ENCODE data around the gene HDAC9.

The HDAC9 gene

GRCh38 chr7:18494821-18495408, 634 bp upstream of the HDAC9 start:
- DNase-seq, result no peak

- no peak for DNase-seq
Measured at GRCh38 chr7:18496341-18496700, 772 bp downstream of the HDAC9 start.

GRCh38 chr7:18497082-18497481, 1.5 kb downstream of the HDAC9 start:
- DNase-seq, result no peak

- no peak for DNase-seq
Measured at GRCh38 chr7:18497800-18498199, 2.3 kb downstream of the HDAC9 start.

- DNase-seq, result no peak
Measured at GRCh38 chr7:18498341-18498740, 2.8 kb downstream of the HDAC9 start.

- DNase-seq, result no peak
Measured at GRCh38 chr7:18499407-18500177, 4.0 kb downstream of the HDAC9 start.

- no peak for DNase-seq
Measured at GRCh38 chr7:18503126-18503866, 7.7 kb downstream of the HDAC9 start.

GRCh38 chr7:18504965-18505364, 9.4 kb downstream of the HDAC9 start:
- DNase-seq, result no peak

- no peak for DNase-seq
Measured at GRCh38 chr7:18505870-18506460, 10.4 kb downstream of the HDAC9 start.

- no peak for DNase-seq
Measured at GRCh38 chr7:18508443-18509427, 13.2 kb downstream of the HDAC9 start.

- no peak for DNase-seq
Measured at GRCh38 chr7:18509481-18509880, 13.9 kb downstream of the HDAC9 start.

- no peak for DNase-seq
Measured at GRCh38 chr7:18511351-18512140, 16.0 kb downstream of the HDAC9 start.

- DNase-seq, result no peak
Measured at GRCh38 chr7:18513343-18513742, 17.8 kb downstream of the HDAC9 start.

GRCh38 chr7:18515067-18515466, 19.5 kb downstream of the HDAC9 start:
- DNase-seq, result no peak

- DNase-seq, result no peak
Measured at GRCh38 chr7:18517646-18518045, 22.1 kb downstream of the HDAC9 start.

- DNase-seq, result no peak
Measured at GRCh38 chr7:18518555-18518954, 23.0 kb downstream of the HDAC9 start.

GRCh38 chr7:18520450-18521235, 25.1 kb downstream of the HDAC9 start:
- DNase-seq, result no peak

- no peak for DNase-seq
Measured at GRCh38 chr7:18521236-18521589, 25.7 kb downstream of the HDAC9 start.

- peak in 1 of 2 donors; percentile 26 for DNase-seq
Measured at GRCh38 chr7:18521945-18522566, 26.5 kb downstream of the HDAC9 start.

- no peak for DNase-seq
Measured at GRCh38 chr7:18524248-18524647, 28.7 kb downstream of the HDAC9 start.
